ENCODE results near the gene TMEM135.
"Not testable (repeated sequence)": the region's sequence is repeated elsewhere in the genome, so short reads cannot be mapped to it uniquely, and the experiment has no call there.

TMEM135 gene

DNA sequence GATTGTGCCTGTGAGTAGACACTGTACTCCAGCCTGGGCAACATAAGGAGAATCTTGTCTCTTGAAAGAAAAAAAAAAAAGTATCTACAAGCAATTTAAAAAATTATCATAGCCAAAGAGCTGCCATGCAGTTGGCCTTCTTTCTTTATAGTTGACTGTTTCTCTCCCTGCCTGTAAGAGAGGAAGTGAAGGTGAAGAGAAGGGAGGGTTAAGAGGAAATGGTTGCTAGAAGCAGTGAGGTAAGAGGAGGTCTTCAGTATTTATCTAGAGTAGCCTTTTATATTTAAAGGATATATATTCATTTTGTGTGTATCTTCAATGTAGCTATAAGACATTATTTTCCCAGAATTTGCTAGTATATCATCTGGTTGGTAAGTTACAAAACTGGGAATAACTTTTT is 217.9 kb downstream of the TMEM135 start:
- DNase-seq (ENCODE audit: low read depth in 3 of 3, low spot score in 1 of 3): no peak

DNA sequence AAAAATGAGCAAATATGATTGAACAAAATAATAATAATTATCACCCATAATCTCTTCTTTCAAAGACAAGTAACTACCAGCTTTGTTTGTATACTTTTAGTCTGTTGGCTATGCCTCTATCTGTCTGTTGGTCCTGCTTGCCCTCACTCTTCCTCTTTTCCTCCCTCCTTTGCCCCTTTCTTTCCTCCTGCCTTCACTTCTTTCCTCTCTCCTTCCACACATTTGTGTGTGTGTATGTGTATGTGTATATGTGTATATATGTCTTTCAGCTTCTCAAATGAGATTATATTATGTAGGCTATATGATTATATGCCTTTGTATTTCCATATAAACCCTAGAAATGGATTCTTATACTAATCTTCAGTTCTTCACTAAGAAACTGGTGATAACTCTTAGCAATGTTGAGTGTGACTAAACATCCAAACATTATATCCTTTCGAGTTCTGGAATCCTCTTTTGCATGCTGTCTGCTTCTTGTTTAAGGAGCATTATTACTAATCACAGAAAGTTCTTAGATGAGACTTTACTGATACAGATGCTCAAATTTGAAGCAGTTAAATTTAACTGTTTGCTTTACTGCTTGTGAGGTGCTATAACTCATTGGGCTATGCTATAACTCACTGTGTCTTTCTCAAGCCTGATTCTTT is 219.1 kb downstream of the TMEM135 start:
- no peak for DNase-seq (ENCODE audit: low read depth in 3 of 3, low spot score in 1 of 3)

DNA sequence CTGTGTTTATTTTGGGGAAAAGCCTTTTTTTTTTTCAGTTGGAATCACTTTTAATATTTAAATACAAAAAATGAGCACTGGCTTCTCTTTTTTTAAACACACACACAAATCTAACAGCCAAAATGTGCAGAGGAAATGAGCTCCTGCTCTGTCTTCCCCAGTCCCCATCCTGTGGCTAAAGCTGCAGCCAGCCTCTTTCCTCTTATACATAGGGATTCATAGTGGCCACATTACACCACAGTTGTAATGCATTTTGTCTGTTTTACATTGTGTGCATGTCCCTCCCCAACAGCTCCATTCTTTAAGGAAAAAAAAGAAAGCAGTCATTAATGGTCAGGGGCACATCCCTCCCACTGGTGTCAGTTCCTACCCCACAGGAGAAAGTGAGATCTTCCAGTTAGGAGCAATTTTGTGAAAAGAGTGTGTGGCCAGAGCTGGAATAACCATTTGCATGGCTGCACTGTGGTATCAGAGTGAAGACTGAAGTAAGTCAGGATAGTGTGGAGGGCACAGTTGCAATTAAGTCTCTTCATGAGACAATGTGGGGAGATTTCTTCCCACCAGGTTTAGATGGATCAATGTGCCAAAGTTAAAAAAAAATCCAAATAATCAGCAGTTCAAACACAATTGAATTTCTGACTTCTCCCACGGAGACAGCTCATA is 220.6 kb downstream of the TMEM135 start:
- DNase-seq (ENCODE audit: low read depth in 3 of 3, low spot score in 1 of 3): no peak

DNA sequence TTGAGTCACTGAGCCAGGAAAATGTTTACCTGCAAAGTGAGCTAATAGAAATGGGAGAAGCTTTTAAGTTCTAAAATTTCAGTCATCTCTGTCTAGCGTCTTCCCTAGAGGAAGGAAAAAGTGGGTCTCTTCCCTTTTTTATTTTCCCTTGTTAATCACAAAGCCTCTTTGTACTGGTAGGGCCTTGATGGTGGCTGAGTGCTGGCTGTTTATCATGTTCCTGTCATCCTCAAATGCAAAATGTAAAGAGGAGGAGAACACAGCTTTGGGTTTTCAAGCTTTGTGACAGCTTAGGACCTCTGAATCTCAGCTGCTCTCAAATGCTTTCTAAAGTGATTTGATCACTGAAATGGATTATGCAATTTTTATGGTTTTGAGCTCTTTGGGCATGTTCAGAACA is 222.0 kb downstream of the TMEM135 start:
- no peak for DNase-seq (ENCODE audit: low read depth in 3 of 3, low spot score in 1 of 3)

DNA sequence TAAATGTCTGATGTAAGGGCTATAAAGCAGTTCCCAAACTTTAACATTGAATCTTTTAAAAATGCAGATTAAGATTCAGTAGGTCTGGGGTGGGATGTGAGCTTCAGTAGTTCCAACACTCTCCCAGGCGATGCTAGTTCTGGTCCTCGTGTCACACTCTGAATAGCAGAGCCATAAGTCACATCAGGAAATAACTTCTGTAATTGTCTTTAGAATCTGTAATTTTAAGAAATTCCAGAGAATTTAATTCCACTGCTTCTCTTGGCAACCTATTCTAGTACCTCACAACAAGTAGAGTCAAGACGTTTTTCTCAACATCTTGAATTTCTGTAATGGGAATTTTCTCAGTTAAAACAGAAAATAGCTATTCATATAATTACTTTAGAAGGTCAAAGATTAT is 223.1 kb downstream of the TMEM135 start:
- DNase-seq (ENCODE audit: low read depth in 3 of 3, low spot score in 1 of 3): no peak

DNA sequence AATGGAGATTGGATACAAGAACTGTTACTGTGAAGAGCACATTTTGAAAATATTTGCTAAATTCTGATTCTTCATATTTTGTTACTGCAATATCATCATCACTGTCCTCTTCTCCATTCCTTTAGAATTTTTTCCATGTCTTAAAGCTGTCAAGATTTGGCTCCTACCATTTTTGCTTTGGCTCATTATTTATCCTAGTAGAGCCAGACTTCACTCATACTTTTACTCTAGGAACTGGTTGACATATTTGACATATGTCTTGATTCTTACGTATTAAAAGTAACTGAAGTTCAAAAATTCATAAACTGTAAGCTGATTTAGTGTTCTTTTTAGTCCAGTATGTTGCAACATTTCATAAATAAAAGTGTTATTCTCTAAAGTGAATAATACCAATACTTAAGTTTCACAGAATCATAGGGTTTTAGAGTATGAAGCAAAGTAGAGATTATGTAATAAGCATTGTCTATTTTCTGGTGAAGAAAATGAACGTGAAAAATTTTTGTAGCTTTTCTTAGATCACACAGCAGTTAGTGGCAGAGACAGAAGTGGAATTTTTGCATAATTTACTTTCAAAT is 225.6 kb downstream of the TMEM135 start:
- no peak for DNase-seq (ENCODE audit: low read depth in 3 of 3, low spot score in 1 of 3)

DNA sequence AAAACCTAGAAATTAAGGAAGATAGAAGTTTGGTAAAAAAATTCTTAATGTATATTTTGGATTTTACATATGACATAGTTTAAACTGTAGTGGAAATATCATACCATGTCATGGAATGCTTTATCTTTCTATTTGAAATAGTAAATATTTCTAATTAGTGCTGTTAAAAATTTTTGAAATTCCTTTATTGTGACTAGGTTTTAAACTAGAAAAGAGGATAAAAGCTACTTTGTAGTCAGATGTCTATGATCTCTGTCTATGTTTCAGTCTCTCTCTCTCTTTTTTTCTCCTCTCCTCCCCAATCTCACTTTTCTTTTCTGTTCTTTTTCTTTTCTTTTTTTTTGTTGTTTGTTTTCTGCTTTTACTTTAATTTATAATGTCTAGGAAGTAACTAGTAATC is 226.2 kb downstream of the TMEM135 start:
- no peak for DNase-seq (ENCODE audit: low read depth in 3 of 3, low spot score in 1 of 3)

DNA sequence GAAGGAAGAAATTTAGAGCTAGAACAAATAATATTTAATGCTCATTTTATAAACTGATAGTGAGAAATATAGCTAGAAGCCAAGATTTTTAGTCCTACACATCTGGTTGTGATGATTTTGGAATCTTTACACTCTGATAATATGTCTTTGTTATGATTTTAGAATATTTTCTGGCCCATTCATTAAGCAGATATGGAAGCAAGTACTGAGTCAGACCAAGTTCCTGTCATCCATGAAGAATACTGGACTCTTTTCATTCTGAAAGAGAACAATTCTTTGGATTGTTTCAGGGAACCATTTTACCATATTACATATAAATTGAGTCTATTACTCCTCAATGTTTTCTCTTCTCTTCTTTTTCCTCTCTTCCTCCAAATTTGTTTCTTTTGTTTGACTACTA is 227.4 kb downstream of the TMEM135 start:
- DNase-seq (ENCODE audit: low read depth in 3 of 3, low spot score in 1 of 3): no peak

DNA sequence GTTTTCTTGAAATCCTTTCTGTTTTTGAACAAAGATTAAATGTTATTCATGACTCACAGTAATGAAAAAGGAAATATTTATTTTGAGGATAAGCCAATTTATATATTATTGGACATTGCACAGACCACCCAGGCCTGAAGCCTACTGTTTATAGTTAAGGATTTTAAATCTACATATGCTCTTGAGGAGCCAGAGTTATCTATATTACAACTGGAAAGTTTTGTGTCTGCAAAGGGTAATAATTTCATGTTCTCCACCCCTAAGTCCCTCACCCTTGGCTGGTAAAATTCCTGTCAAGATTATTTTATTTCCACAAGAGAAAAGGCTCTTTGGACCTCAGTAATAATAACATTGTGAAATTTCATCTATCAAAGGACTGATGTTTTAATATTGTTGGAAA is 228.2 kb downstream of the TMEM135 start:
- no peak for DNase-seq (ENCODE audit: low read depth in 3 of 3, low spot score in 1 of 3)

DNA sequence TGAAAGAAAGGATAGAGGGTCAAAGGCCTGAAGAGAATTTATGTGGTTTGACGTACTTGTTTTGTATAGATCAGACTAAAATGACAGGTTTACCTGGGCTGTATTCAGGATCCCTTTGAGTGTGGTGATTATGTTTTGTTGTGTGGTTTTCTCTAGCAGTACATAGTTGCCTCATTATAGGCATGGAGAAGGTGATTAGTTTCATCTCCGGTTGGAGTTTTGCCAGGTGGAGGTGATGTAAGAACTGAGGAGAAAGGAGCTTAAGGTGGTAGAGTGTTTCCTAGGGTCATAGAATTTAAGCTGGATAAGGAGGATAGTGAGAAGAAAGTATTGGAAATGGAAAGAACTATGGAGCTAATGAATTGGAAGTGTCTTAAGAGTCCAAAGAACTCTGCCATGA is 229.0 kb downstream of the TMEM135 start:
- DNase-seq (ENCODE audit: low read depth in 3 of 3, low spot score in 1 of 3): no peak

DNA sequence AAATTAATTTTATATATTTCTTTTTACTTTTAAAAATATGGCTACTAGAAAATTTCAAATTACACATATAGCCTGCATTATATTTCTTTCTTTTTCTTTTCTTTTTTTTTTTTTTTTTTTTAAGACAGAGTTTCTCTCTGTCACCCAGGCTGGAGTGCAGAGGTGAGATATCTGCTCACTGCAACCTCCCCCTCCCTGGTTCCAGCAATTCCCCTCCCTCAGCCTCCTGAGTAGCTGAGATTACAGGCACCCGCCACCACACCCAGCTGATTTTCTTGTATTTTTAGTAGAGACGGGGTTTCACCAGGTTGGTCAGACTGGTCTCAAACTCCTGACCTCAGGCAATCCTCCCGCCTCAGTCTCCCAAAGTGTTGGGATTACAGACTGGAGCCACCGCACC is 234.2 kb downstream of the TMEM135 start:
- DNase-seq (ENCODE audit: low read depth in 3 of 3, low spot score in 1 of 3): not testable (repeated sequence)

DNA sequence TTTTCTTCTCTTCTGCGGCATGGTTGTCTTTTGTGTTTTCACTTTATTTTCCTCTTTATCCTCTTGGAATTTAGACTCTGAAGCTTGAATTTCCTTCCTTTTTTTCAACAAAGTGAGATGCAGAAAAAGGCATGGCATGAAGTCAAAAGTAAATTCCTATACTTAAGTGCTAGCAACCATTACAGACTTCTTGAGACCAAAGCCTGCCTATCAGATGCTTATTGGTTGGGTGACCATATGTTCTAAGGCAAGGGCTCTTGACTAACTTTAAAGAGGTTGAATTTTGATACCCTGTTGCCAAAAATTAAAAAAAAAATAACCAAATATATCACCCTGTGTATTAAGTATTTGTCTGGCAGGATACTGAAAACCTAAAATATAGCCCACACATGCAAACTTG is 237.4 kb downstream of the TMEM135 start:
- DNase-seq (ENCODE audit: low read depth in 3 of 3, low spot score in 1 of 3): no peak

DNA sequence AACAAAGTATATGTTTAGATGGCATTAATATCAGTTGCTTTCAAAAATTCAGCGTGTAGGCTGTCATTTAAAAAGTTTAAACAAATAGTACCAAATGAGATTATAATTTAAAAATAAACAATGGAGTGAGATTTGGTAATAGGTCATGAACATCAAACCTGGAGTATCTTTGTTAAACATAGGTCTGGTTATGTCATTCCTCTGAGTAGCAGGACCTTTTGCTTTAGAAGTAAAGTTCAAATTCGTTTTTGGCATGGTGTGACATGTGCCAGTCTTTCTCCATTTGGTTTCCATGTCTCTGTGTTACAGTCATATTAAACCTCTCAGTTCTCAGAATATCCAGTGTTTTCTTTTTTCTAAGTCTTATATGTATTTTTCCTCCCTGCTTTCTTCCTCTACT is 242.4 kb downstream of the TMEM135 start:
- no peak for DNase-seq (ENCODE audit: low read depth in 3 of 3, low spot score in 1 of 3)

DNA sequence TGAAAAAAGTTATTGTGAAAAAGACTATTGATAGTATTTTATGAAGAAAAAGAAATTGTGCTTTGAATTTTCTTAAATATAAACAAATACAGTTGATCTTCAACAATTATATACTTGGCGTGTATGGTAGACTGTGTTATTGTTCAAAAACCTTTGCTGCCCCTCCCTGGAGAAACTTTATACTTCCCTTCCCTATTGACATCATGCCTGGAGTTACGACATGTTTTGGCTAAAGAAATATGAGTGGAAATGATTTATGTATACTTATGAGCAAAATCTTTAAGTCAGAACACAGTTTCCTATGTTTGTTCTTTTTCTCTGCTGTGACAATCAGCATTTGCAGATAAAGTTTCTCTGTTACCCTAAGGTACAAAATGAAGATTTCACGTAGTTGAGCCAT is 243.8 kb downstream of the TMEM135 start:
- DNase-seq (ENCODE audit: low read depth in 3 of 3, low spot score in 1 of 3): no peak

DNA sequence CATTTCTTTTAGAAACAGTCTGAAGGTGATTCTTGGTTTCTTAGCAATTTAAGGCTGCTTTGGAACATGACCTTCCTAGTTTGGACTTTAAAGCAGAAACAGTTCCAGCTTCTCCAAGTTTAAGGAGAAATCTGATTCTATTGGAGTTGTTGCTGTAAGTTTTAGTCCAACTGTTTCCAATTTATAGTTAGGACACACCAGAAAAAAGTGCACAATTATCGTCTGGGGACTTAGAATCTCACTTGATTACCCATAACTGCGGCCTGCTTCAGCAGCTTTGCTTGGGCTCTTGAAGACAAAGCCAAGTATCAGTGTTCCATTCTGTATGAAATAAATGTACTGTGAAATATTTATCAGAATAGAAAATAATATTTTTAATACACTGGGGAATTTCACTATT is 246.6 kb downstream of the TMEM135 start:
- DNase-seq (ENCODE audit: low read depth in 3 of 3, low spot score in 1 of 3): no peak

DNA sequence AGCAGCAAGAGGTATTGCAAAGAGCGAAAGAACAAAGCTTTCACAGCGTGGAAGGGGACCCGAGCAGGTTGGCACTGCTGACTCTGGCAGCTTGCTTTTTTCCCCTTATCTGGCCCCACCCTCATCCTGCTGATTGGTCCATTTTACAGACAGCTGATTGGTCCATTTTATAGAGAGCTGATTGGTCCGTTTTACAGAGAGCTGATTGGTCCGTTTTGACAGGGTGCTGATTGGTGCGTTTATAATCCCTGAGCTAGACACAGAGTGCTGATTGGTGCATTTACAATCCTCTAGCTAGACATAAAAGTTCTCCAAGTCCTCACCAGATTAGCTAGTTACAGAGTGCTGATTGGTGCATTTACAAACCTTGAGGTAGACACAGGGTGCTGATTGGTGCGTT is 247.9 kb downstream of the TMEM135 start:
- DNase-seq (ENCODE audit: low read depth in 3 of 3, low spot score in 1 of 3): not testable (repeated sequence)

DNA sequence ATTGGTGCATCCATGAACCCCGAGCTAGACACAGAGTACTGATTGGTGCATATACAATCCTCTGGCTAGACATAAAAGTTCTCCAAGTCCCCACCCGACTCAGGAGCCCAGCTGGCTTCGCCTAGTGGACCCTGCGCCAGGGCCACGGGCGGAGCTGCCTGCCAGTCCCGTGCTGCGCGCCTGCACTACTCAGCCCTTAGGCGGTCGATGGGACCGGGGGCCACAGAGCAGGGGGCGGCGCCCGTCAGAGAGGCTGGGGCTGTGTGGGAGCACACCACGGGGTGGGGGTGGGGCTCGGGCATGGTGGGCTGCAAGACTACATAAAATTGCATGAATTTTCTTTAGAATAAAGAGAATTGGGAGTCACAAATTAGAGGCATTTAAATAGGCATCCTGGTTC is 248.6 kb downstream of the TMEM135 start:
- DNase-seq (ENCODE audit: low read depth in 3 of 3, low spot score in 1 of 3): no peak

DNA sequence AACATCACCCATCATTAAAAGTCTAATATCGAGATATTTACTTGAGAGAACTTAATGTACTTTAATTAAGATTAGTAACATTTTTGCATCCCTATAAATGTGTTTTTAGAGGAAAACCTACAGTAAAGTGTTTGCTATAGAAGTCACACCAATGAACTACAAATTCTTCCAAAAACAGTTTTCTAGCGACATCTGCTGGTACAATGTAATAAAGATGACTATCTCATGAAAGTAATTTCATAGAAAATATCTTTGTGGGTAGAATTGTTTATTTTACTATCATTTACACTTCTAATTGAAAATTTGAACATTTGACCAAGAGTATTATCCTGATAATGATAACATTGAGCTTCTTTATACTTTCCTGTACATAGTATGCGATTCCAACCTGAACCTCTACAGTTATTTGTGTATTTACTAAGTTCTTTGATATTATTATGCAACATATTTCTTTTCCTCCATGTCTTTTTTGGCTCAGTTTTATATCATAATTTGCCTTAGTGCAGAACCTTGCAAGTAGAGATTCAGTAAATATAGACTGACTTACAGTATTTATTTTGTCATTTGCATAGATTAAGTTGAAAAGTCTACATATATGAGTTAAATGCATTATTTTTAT is 252.7 kb downstream of the TMEM135 start:
- no peak for DNase-seq (ENCODE audit: low read depth in 3 of 3, low spot score in 1 of 3)

DNA sequence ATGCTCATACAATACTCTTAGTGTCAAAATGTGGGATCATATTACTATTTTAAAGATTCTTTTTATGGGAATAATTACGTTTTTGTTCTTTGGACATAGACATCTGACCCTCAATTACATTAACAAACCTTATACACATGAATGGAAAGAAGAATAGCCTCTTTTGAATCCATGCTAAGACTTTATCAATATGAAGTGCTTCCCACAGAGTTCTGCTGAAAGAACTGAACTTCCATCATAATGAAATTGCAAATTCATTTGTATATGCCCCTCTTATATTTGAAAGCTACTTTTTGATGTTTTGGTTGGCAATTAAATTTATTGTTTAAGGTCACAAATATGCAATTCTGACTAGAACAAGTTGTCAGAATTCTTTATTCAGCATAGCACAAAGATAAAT is 254.9 kb downstream of the TMEM135 start:
- no peak for DNase-seq (ENCODE audit: low read depth in 3 of 3, low spot score in 1 of 3)

DNA sequence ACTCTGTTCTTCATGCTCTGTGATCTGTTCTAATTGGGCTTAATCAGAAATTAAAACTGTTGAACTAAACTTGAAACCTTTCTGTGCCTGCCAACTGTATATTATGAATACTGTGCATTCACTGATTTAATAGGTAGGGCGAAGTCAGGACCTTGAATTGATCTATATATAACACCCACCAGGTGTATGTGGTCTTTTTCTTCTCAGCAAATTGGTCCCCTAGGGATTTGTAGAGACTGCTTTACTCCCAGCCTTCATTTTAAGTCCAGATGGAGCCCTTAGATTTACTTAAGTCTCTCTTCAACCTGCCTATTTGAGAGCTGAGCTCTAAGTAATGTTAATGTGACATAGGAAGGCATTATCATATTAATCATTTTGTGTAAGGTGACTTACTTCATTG is 257.5 kb downstream of the TMEM135 start:
- no peak for DNase-seq (ENCODE audit: low read depth in 3 of 3, low spot score in 1 of 3)

DNA sequence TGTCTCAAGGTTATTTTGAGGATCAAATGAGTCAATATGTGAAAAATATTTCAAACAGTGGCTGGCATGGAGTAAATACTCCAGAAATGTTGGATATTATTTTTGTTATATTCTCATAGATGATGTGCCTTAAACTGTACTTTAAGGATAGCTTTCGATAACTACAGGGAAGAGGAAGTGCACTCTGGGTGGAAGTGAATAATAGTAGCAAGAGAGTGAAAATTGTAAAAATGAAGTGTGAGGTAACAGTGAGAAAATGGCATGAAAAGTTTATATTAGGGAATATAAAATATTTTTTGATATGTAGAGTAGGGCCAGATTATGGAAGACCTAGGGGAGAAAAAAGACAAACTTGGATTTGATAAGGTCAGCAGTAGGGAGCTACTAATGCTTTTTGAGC is 258.9 kb downstream of the TMEM135 start:
- no peak for DNase-seq (ENCODE audit: low read depth in 3 of 3, low spot score in 1 of 3)

DNA sequence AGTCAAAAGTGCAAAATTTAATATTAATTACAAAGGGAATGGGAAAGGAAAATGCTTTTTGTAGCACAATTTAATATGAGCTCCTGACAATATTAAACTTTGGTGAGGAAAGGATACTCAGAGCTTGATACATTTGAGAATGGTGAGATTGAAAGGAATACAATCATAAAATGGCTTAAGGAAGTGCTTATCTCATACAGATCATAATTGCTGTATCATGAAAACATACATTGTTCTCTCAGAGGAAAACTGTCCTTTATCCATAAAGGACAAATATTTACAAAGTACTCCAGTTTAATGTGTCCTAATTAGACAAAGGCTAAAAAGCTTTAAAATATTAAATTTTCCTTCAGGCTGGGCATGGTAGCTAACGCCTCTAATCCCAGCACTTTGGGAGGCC is 260.4 kb downstream of the TMEM135 start:
- DNase-seq (ENCODE audit: low read depth in 3 of 3, low spot score in 1 of 3): no peak
